ENCODE data around the gene FUT7.

FUT7 gene, protein sequence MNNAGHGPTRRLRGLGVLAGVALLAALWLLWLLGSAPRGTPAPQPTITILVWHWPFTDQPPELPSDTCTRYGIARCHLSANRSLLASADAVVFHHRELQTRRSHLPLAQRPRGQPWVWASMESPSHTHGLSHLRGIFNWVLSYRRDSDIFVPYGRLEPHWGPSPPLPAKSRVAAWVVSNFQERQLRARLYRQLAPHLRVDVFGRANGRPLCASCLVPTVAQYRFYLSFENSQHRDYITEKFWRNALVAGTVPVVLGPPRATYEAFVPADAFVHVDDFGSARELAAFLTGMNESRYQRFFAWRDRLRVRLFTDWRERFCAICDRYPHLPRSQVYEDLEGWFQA

DNA sequence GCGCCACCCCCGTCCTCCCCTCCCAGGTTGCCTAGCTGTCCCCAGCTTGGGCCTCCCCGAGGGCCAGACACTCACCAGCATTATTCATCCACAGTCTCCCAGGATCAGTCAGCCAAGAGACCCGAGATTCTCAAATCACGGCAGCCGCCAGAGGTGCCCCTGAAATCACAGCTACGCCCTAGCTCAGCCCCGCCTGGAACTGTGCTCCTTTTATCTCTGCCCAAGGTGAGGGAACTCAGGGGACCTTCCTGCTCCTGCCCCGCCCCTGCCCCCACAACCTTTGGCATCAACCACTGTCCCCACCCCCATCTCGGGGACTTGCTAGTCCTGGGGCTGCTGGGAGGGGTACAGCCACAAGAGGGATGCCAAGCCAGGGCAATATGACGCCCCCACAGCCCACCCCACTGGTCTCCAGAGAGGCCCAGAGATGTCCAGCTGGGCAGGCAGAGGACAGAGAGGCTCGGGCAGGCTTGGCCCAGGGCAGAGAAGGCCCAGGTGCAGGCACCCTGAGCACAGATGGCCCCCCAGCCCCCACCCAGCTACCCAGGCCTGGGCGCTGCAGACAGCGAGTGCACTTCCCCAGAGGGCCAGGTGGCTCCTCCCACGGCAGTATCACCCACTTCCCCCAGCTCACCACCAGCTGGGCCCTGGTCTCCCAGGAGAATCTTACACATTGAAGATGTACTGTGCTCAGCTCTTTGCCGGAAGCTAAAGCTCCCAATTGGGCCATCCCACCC, at the start of gene FUT7:
FUT7 (minus strand) TSS at position 185 of the 737 bp plus-strand sequence; CDS start at position 88, 97 bp downstream.
- peak; percentile 56 for DNase-seq

DNA sequence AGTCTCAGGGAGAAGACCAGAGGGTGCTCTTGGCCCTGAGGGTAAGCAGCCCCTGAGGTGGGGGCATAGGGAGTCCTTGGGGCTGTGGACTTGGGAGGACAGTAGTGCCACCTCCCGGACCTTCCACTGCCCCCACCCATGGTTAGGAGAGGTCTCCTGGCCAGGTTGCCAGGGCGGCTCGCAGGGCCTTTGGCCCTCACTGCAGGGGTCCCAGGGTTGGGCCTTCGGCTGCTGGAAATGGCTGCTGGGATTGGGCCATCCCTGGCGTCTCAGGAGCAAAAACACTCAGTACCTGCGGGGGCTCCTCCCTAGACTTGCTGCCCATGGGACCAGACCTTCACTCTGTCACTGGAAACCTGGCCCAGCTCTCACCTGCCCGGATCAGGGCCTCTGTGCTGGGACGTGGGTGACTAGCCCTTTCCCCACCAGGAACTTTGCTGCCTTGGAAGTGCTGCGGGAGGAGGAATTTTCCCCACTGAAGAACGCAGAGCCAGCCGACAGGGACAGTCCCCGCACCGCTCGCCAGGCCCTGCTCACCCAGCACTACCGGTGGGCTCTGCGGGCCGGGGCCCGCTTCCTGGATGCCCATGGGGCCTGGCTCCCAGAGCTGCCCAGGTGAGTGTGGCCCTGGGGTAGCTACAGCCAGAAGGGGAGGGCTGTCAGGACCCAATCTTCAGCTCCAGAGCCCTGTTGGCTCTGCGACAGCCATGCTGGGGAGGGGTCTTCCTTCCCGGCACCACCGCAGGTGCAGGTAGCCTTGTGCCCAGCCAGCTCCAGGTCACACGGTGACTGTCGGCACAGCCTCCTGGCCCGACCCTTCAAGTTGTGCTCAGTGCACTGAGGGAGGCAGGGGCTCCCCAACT, 48.6 kb upstream of the FUT7 start:
- DNase-seq: no peak

DNA sequence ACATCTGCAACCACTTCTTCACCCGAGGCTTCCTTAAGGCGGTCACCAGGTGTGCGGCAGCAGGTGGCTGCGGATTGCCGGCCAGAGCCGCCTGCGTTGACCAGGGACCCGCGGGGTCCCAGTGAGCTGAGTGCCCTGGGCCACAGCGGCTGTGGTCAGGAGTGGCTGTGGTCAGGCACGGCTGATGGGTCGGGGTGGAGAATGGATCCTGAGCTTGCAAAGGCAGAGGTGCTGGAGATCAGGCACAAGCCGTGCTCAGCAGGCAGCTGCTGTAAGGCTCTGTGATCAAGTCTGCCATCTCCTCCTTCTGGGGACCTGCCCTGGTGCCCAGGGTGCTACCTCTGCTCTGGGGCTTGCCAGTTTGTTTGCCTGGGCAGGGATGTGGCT, 47.5 kb upstream of the FUT7 start:
- no peak for DNase-seq

DNA sequence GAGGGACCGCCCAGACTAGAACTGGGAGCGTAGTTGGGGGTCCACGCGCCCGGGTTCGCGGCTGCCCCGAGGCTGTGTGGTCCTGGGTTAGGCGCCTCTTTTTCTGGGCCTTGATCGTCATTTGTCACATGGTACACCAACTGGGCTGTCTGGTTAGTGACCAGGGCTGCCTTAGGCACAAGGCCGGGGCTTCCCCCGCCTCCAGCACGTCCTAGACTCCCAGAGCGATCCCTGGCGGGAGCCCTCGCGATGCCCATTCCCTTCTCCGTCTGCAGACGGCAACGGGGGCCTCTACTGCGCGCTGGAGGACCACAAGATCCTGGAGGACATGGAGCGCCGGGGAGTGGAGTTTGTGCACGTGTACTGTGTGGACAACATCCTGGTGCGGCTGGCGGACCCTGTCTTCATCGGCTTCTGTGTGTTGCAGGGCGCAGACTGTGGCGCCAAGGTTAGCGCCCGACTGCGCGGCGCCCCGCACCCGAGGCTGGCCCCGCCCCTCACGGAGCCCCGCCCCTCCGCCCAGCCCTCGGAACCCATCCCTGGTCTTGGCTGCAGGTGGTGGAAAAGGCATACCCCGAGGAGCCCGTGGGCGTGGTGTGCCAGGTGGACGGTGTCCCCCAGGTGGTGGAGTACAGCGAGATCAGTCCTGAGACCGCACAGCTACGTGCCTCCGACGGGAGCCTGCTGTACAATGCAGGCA, 47.0 kb upstream of the FUT7 start:
- no peak for DNase-seq

DNA sequence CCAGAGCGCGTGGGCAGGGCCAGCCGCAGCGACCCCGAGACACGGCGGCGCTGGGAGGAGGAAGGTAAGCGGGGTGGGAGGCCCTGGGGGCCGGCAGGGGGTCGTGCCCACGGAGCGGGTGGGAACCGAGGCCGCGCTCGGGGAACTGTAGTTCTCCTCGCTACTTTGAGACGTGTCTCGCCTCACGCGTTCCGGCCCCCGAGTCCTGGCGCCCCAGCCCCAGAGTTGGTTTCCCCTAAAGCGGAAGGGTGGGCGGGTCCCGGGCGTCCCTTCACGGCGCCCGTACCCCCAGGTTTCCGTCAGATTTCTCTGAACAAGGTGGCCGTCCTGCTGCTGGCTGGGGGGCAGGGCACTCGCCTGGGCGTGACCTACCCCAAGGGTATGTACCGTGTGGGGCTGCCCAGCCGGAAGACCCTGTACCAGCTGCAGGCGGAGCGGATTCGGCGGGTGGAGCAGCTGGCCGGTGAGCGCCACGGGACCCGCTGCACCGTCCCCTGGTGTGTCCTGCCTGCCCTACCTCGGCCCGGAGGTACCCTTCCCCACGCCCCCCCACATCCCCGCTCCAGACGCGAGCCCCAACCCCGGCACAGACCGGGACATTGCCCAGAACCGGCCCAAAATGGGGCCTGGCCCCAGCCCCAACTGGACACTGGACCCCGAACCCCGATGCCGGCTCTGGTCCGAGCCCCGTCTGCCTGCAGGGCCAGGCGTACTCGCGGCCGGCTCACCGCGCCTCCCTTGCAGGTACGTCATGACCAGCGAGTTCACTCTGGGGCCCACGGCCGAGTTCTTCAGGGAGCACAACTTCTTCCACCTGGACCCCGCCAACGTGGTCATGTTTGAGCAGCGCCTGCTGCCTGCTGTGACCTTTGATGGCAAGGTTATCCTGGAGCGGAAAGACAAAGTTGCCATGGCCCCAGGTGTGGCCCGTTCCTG, 46.1 kb upstream of the FUT7 start:
- DNase-seq: peak; percentile 55

DNA sequence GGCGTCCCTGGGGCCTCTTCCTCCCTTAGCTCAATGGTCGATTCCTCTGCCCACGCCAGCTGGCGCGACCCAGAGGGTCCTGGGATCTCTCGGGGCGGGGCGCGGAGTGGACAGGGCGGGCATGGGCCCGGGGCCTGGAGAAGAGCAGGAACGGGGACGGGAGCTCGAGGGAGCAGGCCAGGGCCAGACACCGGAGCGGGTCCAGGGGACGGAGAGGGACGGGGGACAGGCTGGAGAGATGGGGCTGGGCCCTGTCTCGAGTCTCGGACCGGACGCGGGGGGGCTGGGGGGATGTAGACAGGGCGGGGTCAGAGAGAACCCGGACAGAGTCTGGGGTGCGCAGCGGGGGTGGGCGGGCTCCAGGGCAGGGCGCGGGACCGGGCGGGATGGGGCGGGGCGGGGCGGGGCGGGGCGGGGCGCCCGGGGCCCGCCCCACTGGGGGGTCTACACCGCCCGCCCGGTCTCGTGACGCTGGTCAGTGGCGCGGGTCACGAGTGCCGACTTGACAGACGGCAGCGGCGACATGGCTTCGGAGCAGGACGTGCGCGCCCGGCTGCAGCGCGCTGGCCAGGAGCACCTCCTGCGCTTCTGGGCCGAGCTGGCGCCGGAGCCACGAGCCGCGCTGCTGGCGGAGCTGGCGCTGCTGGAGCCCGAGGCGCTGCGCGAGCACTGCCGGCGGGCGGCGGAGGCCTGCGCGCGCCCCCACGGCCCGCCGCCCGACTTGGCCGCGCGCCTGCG, 45.3 kb upstream of the FUT7 start, which contains the start of gene UAP1L1:
UAP1L1 (plus strand) TSS at position 508 of the 738 bp plus-strand sequence; CDS start at position 524, 16 bp downstream.
- DNase-seq: peak; percentile 69

DNA sequence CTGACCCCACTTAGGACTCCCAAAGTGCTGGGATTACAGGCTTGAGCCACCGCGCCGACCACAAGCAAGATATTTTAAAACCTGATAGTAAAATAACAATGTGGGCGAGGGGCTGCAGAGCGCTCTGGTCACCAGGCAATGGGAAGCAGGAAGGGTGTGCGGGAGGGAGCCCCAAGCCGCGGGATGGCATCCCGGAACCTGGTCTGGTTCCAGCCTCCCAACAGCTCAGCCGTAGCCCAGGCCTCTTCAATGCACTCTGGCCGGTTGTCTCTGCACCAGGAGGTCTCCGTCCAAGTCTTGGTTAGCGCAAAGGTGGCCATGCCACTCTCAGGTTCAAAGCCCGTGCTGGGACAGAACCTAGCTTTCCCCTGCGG, 44.7 kb upstream of the FUT7 start:
- DNase-seq: no peak

DNA sequence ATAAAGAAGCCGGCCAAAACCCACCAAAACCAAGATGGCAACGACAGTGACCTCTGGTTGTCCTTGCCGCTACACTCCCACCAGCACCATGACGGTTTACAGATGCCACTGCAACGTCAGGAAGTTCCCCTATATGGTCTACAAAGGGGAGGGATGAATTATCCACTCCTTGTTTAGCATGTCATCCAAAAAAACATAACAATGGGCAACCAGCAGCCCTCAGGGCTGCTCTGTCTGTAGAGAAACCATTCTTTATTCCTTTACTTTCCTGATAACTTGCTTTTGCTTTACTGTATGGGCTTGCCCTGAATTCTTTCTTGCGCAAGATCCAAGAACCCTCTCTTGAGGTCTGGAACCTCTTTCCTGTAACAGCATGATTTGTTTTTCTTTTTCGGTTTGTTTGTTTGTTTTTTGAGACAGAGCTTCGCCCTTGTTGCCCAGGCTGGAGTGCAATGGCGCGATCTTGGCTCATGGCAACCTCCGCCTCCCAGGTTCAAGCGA, 43.4 kb upstream of the FUT7 start:
- DNase-seq: no peak

DNA sequence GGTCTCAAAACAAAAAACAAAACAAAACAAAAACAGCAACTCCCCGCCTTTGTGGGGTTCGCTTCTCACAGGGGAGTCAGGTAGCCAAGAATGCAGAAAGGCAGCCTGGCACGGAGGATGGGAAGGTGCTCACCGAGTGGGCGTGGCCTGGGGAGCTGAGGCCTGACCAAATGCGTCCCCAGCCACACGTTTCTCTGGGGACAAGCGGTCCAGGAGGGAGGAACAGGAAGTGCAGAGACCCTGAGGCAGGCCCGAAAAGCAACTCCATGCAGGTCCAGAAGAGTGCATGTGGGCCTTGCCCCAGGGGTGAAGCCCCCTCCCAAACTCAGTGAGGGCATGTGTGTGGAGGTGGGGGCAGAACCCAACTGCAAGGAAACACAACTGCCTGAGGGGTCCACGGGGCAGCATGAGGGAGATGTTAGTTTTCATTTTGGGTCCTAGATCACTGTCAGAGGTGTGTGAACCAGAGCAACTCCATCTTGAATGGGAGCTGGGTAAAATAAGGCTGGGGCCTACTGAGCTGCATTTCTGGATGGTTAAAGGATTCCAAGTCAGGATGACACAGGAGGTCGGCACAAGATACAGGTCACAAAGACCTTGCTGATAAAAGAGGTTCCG, 42.9 kb upstream of the FUT7 start:
- no peak for DNase-seq

DNA sequence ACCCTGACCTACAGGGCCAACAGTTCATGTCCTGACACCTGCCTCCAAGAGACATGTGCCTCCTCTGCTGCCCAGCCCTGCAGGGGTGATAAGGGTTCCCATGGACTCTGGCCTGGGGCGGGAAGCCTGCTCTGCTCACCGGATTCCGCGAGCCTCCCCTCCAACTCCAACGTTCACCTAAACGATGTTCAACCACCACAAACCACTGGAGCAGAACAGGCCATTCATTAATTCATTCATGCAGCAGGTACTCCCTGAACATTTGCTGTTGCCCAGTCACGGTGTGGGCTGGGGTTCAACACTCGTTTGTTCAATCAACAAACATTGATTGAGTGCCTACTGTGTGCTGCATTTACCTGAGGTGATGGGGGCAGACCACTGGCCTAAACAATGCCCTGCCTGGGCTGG, 42.1 kb upstream of the FUT7 start:
- DNase-seq: no peak

DNA sequence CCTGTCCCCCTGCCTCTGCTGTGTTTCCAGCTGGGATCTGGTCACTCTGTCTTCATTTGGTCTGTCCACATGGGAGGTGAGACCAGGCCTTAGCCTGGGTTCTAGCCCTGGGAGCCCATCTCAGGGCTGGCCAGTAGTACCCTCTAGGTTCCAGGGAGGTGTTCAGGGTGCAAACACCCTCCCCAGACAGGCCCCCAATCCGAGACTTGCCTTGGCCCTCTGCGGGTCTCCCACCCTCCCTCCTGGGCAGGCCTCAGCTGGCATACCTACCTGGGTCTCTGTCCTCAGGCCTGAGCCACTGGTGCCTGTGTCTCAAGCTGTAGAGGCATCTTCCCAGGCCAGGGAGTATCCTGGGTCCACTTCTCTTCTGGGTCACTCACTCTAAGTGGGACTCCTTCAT, 39.4 kb upstream of the FUT7 start:
- DNase-seq: no peak

DNA sequence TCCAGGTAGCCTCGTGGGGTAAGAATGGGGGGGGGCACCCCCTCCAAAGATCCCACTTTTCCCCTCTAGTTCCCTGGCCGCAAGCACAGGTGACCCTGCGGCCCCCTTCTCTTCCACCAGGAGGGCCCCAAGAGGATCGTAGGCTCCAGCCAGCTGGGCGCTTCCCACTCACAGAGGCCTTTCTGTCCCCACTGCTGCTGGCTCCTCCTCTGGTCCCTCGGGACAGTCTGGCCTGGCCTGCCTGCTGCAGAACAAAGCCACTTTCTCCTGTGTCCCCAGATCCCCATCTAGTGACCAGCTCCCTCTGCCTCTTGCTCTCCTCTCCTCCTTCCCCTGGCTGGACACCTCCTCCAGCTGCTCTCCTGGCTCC, 39.0 kb upstream of the FUT7 start:
- DNase-seq: no peak

DNA sequence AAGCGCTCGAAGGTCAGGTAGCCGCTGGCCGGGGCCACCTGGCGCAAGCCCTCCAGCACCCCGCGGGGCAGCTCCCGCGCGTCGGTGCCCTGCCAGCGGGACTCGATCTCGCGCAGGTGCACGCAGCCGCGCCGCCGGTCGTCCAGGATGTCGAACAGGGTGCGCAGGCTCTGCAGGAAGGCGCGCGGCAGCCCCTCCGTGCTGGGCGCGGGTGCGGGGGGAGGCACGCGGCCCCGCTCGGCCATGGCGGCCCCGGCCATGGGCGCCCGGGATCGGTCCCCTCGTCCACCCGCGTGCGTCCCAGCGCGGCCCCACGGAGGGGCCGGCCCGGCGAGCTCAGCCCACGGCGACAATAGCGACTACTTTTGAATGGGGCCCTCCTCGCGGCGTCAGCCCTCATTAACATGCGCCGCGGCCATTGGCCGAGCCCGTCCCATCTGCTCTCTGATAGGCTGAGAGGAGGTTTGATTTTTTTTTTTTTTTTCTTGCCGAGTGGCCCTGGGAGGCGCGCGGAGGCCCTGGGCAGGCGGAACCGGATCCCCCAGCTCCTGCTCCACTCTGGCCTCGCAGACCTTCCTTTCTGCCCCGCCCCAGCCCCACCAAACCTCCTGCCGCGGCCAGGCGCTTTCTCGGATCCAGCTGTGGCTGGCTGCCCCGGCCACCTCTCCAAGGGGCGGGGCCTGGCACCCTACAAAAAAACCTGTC, 38.5 kb upstream of the FUT7 start, which contains the start of gene SAPCD2:
SAPCD2 (minus strand) TSS at position 357 of the 705 bp plus-strand sequence; CDS start at position 260, 97 bp downstream.
- peak; percentile 88 for DNase-seq

DNA sequence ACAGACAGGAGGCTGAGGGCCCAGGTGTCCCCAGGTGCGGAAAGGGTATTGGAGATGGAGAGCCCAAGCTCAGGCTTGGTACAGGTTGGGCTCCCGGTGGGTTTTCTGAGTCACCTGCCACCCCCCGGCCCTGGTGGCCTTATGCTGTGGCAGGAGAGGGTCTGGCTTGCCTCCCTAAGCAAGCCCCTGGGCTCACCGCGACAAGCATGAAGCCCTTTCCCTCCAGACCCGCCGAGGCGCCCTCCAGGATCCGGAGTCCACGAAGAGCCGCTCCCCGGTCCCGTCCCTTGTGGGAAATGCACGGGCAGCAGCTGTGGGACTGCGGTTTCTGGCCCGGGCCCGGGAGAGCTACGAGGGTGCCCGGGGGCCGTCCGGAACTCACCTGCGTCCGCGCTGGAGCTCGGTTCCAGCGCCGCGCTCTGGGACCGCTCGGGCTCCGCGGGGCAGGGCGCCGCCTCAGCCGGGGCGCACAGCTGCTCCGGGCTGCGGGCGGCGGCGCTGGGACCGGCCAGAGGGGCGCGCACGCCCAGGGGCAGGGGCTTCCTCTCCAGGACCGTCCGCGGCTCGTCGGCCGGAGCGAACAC, 37.7 kb upstream of the FUT7 start:
- DNase-seq: no peak

DNA sequence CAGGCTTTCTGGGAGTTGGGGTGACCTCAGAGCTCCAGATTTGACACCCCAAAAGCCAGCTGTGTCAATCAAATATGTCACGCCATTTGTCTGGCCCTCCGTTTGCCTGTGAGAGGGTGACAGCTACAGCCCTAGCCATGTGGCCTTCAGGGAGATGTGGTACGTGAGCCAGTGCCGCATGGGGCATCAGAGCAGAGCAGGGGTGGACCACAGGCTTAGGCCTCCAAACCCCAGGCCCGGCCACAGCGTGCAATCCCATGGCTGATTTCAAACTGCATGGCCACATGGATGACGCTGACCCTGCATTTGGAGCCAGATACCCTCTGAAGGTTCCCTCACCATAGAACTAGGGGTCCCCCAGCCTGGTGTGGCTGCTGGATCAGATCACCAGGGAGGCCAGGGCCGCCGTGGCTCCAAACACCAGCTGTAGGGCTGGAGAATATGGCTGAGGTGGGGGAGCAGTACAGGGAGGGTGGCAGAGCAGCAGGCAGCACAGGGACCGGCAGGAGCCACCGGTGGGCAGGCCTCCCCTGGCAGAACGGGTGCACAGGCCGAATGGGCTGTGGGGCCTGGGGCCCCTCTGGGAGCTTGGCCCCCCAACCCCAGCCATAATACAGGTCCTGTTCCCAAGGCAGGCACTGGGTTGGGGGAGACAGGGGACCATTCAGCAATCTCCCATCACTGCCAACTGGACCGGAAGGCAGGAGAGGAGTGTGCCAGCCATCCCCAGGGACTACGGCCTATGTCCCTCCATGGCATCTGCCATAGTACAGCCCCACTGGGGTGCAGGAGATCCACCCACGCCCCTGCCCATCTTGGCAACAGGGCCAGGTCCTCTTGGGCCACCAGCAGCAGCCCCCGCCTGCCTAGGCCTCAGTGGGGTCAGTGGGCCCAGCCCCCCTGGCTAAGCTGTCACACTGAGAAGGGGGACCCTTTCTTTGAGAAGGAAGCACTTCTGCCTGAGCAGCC, 36.9 kb upstream of the FUT7 start:
- DNase-seq: no peak

DNA sequence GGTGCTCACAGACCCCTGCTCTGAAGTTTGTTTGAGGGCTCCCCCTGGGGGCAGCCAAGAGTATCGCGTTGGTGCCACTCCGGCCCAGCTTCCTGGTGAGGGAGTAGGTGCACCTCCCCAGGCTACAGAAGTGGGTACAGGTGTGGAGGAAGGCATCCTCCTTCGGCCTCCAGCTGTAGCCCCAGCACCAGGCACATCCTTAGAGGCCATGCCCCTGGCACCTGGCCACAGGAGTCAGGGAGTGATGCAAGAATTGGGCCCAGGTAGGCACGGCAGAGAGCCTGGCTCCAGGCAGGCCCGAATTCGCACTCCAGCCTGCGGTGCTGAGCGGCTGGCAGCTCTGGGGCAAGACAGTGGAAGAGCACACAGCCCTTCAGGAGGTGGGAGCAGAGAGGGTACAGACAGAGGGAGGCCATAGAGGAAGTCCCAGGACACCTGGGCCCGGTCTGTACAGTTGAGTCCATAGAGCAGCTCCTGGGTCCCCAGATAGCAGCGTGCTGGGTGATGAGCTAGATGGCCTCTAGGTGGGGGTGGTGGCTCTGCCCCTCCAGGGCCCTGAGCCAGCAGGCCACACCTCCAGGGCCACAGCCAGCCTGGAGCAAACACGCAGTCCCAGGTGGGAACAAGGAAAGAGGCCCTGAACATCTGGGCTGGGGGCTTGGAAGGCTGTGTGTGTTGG, 36.1 kb upstream of the FUT7 start:
- DNase-seq: peak; percentile 92
